Activated naive CD4-positive, alpha-beta T cell (primary cell): ENCODE measurements around the gene ADISSP.
"Not testable (repeated sequence)": the region's sequence is repeated elsewhere in the genome, so short reads cannot be mapped to it uniquely, and the experiment has no call there.

Experiments used
- DNase-seq, 4 experiments: peaks; one replicate each; lab custom pipeline; 2025; lab: John Stamatoyannopoulos, UW

The ADISSP gene

GRCh38 chr20:3797592-3798372 lies 30.2 kb upstream of the ADISSP start:
- no peak for DNase-seq

- DNase-seq: no peak
These were observed 29.6 kb upstream of the ADISSP start for GRCh38 chr20:3797226-3797545.

- DNase-seq: no peak
These were observed 29.1 kb upstream of the ADISSP start for GRCh38 chr20:3796477-3797225.

GRCh38 chr20:3795511-3796468 lies 28.2 kb upstream of the ADISSP start, which contains the start of gene CDC25B:
Gene CDC25B (plus strand): TSS chr20:3796310. CDS start chr20:3796532, 222 bp downstream.
- DNase-seq: peak; percentile 67 to 88 (median 78)

- DNase-seq: no peak
These were observed 27.3 kb upstream of the ADISSP start for GRCh38 chr20:3794701-3795420.

GRCh38 chr20:3794168-3794567 lies 26.6 kb upstream of the ADISSP start:
- not testable (repeated sequence) for DNase-seq

GRCh38 chr20:3789201-3789600 lies 21.6 kb upstream of the ADISSP start:
- not testable (repeated sequence) for DNase-seq

- DNase-seq: no peak
These were observed 21.2 kb upstream of the ADISSP start for GRCh38 chr20:3788685-3789155.

GRCh38 chr20:3787324-3788014 lies 19.9 kb upstream of the ADISSP start:
- no peak for DNase-seq

GRCh38 chr20:3786665-3787323 lies 19.2 kb upstream of the ADISSP start, which contains the start of gene CENPB:
Gene CENPB (minus strand): TSS chr20:3786740. CDS start chr20:3786483, 257 bp downstream.
- peak; percentile 76 to 91 (median 84) for DNase-seq

GRCh38 chr20:3786126-3786484 lies 18.6 kb upstream of the ADISSP start:
- peak in 1 of 4 experiments; percentile 35 for DNase-seq

GRCh38 chr20:3785240-3786125 lies 17.9 kb upstream of the ADISSP start:
- no peak for DNase-seq

- no peak for DNase-seq
These were observed 17.3 kb upstream of the ADISSP start for GRCh38 chr20:3784863-3785239.

GRCh38 chr20:3784216-3784853 lies 16.8 kb upstream of the ADISSP start:
- no peak for DNase-seq

- DNase-seq: no peak
These were observed 16.1 kb upstream of the ADISSP start for GRCh38 chr20:3783511-3784195.

- no peak for DNase-seq
These were observed 15.5 kb upstream of the ADISSP start for GRCh38 chr20:3783068-3783489.

- DNase-seq: no peak
These were observed 15.0 kb upstream of the ADISSP start for GRCh38 chr20:3782597-3782996.
